A204.1 (cell line): ENCODE measurements around the gene GOLGA8A.
A peak's percentile ranks its signal among the peaks of the same experiment; 100 is the strongest.
"Not testable (repeated sequence)": the region's sequence is repeated elsewhere in the genome, so short reads cannot be mapped to it uniquely, and the experiment has no call there.

Experiments used
- FAIRE-seq: peaks from 2 replicates; lab custom pipeline; 2012; peaks lifted over from hg19 to GRCh38; lab: Jason Lieb, UNC

The GOLGA8A gene, protein sequence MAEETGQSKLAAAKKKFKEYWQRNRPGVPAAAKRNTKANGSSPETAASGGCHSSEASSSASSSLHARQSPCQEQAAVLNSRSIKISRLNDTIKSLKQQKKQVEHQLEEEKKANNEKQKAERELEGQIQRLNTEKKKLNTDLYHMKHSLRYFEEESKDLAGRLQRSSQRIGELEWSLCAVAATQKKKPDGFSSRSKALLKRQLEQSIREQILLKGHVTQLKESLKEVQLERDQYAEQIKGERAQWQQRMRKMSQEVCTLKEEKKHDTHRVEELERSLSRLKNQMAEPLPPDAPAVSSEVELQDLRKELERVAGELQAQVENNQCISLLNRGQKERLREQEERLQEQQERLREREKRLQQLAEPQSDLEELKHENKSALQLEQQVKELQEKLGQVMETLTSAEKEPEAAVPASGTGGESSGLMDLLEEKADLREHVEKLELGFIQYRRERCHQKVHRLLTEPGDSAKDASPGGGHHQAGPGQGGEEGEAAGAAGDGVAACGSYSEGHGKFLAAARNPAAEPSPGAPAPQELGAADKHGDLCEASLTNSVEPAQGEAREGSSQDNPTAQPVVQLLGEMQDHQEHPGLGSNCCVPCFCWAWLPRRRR

GRCh38 chr15:34437687-34438086 is at the start of gene GOLGA8A:
Gene GOLGA8A, minus strand, starts transcription at chr15:34437808. Its CDS starts 48,117 bp downstream, at chr15:34389691.
- FAIRE-seq: no peak

DNA sequence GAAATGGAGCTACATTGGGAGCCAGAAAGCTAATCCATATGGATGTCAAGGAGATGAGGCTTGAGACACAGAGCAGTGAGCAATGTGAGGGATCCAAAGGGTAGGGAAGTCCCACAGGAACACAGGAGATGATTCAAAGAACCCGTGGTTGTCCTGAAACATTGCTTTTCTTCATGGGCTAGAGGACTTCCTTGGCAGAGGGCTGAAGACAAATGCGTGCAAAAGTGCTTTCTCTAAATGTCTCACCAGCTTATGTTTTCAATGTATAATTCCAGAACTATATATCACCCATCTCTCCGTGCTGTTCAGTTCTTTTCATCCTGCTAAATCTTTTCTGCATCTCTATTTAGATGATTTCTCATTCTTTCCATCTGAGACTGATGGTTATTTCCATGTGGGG is 46.0 kb upstream of the GOLGA8A start:
- FAIRE-seq: no peak

DNA sequence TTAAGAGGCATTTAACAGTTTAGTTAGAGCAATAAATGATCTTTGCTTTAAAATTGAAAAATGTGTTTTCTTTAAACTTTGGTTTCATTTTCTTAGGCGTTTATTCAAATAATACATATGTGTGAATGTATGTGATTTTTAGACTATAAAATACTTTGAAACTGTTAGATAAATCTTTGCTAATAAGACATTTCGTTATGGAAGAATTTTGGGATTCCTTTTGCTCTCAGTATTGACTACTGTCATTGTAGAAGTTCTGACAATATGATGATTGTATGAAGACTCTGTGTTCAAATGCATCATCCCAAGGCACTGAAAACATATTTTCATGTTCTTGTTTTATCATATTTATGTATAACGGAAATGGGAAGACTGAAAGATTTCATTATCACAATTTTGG is 43.8 kb upstream of the GOLGA8A start:
- FAIRE-seq: peak; percentile 32

GRCh38 chr15:34473840-34474239 is 36.2 kb upstream of the GOLGA8A start:
- no peak for FAIRE-seq

- no peak for FAIRE-seq
These were observed 35.3 kb upstream of the GOLGA8A start for GRCh38 chr15:34472947-34473346.

DNA sequence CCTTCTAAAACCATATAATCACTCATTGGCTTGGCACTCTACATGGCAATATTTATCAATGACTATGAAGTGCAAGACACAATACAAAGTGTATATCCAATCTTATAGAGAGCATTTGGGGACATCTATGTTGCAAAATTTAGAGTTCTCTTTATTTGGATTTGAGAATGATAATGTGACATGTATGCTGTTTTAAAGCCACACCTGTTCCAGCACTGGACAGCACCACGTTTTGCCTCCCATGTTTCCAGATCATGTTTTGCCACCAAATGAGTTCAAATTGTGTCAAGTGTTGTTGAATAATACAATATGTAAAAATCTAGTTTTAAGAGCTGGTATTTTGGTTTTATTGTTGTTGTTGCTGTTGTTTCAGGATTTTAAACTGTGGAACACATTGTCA is 33.3 kb upstream of the GOLGA8A start:
- FAIRE-seq: no peak

- FAIRE-seq: no peak
These were observed 32.5 kb upstream of the GOLGA8A start for GRCh38 chr15:34470091-34470490.

GRCh38 chr15:34461730-34462129 is 24.1 kb upstream of the GOLGA8A start:
- FAIRE-seq: no peak

DNA sequence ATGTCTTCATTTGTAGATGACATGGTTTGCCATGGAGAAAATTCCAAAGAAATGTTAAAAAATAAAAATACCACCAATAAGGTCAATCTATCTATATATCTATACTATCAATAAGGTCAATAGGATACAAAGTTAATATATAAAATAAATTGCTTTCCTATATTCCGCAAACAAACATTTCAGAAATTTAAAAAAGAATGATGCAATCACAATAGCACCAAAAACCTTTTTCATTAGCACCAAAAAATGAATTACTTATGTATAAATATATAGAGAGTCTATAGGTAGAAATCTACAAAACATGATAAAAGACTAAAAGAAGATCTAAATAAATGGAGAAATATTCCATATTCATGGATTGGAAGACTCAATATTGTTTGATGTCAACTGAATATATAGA is 22.8 kb upstream of the GOLGA8A start:
- peak; percentile 93 for FAIRE-seq

DNA sequence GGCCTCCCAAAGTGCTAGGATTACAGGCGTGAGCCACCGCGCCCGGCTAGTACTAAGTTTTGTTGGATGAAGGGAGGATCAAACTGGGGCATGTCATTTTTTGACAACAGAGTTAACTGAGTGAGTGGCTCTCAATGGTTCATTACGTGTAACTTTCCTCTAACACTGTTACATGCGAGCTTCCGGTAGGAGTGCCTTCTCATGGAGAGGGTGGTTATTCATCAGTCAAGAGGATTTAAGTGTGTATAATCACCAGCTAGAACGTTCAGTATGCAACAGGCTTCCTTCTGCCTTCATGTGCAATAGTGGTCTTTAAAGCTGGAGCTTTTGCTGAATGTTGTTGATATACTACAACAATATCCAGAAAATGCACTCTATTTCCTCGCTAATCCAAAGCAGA is 19.1 kb upstream of the GOLGA8A start:
- no peak for FAIRE-seq

DNA sequence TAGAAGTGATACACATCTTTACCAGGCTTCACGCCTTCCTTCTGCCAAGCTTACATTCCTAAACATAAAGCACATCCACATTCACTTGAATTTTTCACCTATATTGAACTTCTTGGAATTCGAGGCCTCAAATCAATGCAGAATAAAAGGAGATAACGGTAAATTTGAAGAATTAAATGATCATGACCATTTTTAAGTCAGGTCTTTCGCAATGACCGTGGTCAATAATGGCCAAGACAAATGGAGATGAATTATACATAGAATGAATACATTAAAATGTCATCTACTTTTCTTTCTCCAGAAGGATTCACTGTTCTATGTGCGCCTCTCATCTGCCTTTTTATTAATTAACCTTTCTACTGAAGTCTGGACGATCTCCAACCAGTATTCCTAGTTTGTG is 5.3 kb upstream of the GOLGA8A start:
- FAIRE-seq: no peak

GRCh38 chr15:34439878-34440277 is 2.3 kb upstream of the GOLGA8A start:
- FAIRE-seq: no peak

DNA sequence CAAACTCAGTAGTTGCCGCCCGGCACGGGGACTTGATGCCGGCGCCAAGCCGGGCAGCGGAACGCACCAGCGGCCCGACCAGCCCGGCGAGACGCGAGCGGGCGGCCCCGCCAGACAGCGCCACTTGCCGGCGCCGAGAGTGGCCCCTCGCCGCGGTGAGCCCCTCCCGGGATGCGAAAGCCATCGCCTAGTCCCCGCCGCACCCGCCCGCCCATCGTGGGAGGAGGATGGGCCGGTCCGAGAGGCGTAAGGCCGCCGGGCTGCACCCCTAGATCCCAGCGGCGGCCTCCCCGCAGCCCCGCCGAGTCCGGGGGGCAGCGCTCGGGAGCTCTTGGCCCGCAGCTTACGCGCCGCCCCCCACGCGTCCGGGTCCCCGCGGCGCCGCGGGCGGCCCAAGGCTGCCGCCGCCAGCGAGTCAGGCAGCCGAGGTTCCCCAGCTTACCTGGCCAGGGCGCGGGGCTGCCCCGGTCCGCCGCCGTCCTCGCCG is 609 bp downstream of the GOLGA8A start:
- FAIRE-seq: no peak

GRCh38 chr15:34436126-34436955 is 1.3 kb downstream of the GOLGA8A start:
- FAIRE-seq: no peak

DNA sequence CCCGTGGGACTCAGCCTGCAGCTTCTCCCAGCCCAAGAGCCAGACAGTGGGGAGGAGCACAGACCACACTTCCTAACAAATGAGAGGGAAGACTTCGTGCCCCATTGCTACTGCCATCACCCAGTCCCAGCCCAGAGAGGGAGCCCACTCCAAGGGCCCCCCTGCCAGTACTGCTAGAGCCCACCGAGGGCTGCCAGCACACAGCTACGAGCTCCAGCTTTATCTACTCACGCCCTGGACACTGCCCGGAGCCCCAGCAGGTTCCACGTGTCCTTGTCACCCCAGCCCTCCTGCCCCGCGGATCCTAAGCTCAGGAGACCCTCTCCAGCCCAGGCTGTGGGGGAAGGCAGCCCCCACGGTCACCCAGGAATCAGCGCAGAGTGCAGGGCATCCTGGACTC is 1.9 kb downstream of the GOLGA8A start:
- FAIRE-seq: no peak

- FAIRE-seq: no peak
These were observed 2.8 kb downstream of the GOLGA8A start for GRCh38 chr15:34434627-34435305.

DNA sequence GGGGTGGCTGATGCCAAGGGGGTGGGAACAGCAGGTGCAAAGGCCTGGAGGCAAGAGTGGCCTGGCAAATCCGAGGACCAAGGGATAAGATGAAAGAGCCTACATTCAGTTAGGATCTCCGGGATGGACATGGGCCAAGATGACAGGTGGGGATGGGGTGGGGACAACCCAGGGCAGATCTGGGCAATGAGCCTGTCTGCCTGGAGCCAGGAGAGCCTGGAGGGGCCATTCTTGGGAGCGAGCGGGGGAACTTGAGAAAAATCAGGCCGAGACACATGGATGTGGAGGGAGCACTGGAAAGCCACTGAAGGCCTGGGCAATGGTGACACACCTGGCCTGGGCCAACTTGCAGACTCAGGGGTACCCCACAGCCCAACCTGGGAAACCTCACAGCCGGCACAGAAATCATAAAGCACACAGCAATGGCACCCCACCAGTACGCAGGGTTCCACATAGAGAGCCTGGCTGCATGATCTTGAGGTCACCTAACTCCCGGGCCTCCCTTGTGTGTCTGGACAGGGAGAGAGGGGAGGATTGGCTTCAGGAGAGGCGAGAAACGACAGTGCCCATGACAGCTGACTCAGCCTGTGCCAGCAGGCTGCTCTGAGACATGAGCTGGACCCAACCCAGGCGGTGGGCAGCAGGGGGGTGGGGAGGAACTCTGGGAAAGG is 3.5 kb downstream of the GOLGA8A start:
- FAIRE-seq: not testable (repeated sequence)

DNA sequence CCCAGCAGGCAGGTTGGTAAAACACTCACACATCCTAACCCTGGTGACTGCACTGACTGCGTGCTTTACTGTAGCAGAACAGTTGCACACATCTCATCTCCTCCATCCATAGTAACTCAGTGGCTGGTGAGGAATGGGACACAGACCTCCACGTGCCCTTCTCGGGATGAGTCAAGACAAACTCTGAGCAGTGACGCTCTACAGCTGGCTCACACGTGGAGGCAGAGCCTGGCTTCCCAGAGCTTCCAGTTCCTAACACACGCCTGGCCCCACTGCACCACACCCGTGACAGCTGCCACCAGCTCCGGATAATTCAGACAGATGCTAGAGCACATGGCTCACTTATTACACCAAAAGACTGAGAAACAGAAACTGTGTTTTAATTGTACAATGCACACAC is 7.0 kb downstream of the GOLGA8A start:
- not testable (repeated sequence) for FAIRE-seq

- FAIRE-seq: not testable (repeated sequence)
These were observed 14.1 kb downstream of the GOLGA8A start for GRCh38 chr15:34423425-34424090.

DNA sequence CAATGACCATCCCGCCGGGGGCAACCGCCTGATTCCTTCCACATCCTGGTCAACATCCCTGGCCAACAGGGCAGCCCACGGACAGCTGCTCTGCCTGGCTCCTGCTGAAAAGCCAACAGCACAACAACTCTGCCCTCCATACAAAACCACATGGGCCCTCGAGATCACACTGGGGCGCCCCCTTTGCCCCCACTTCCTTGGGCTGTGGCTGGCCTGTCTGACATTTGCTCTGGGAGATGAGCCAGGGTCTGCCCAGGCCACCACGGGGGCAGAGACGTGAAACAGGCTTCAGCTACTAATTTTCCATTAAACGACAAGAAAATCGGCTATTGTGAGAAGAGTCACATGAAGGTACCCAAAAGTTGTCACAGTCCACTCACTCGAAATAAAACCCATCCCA is 16.7 kb downstream of the GOLGA8A start:
- not testable (repeated sequence) for FAIRE-seq

DNA sequence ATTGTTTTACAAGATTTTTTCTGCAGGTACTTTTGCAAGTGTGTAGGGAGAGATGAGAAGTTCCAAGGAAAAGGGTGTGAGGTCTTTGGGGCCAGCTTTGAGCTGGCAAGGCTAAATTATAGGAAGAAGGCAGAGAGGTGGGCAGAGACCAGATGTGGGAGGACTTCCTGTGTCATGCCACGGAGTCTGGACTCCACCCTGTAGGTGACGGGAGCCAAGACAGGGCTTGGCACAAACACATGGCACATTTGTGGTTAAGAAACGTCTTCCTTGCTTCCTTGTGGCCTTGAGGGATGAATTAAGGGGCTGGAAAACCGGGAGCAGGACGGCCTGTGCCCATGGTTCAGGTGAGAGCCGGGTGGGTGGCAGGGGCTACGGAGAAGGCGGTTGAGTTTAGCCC is 19.2 kb downstream of the GOLGA8A start:
- not testable (repeated sequence) for FAIRE-seq
